Measurements from ENCODE around the gene ZDHHC22.

The ZDHHC22 gene

GRCh38 chr14:77139022-77139421 lies 2.6 kb downstream of the ZDHHC22 start:
- Histone ChIP-seq H3K27ac (no peak overlapping the region), H3K4me3 (ENCODE audit: low read depth, low read length) (no peak overlapping the region), H3K27me3 (replicated peaks) (peaks cover 53% of the 10 kb centered on the region), H3K36me3 (replicated peaks) (no peaks in the 10 kb centered on the region)
- in situ Hi-C loops (cut with HindIII; ENCODE audit: low pct_ligation_motif_present, low sequenced_read_pairs) = no loop called here
- no peak for TF ChIP-seq CTCF (IDR thresholded peaks at IDR 0.05; ENCODE audit: low read depth, low read length, missing control alignments)
- no peak for DNase-seq

GRCh38 chr14:77133720-77134338 lies 7.8 kb downstream of the ZDHHC22 start:
- DNase-seq = peak; percentile 60
- Histone ChIP-seq H3K4me3 (ENCODE audit: low read depth, low read length) (no peak overlapping the region), H3K27me3 (replicated peaks) (peaks cover 13% of the 10 kb centered on the region), H3K27ac (no peak overlapping the region), H3K36me3 (replicated peaks) (no peaks in the 10 kb centered on the region)
- no peak for TF ChIP-seq CTCF (IDR thresholded peaks at IDR 0.05; ENCODE audit: low read depth, low read length, missing control alignments)
- in situ Hi-C loops (cut with HindIII; ENCODE audit: low pct_ligation_motif_present, low sequenced_read_pairs) = no loop called here

- DNase-seq = no peak
- in situ Hi-C loops (cut with HindIII; ENCODE audit: low pct_ligation_motif_present, low sequenced_read_pairs) = no loop called here
- no peak for TF ChIP-seq CTCF (IDR thresholded peaks at IDR 0.05; ENCODE audit: low read depth, low read length, missing control alignments)
- Histone ChIP-seq H3K27me3 (replicated peaks) (peaks cover 12% of the 10 kb centered on the region), H3K36me3 (replicated peaks) (no peaks in the 10 kb centered on the region), H3K4me3 (ENCODE audit: low read depth, low read length) (no peak overlapping the region), H3K27ac (no peak overlapping the region)
Observed at GRCh38 chr14:77131871-77132486, 9.6 kb downstream of the ZDHHC22 start.

GRCh38 chr14:77131206-77131605 lies 10.4 kb downstream of the ZDHHC22 start:
- H3K27me3 ChIP-seq (replicated peaks) = peaks cover 18% of the 10 kb centered on the region
- no peak overlapping the region for H3K27ac ChIP-seq
- no peak for DNase-seq
- TF ChIP-seq CTCF (IDR thresholded peaks at IDR 0.05; ENCODE audit: low read depth, low read length, missing control alignments) = no peak
- in situ Hi-C loops (cut with HindIII; ENCODE audit: low pct_ligation_motif_present, low sequenced_read_pairs) = no loop called here
- no peak overlapping the region for H3K4me3 ChIP-seq (ENCODE audit: low read depth, low read length)
- H3K36me3 ChIP-seq (replicated peaks) = no peaks in the 10 kb centered on the region

GRCh38 chr14:77130386-77130785 lies 11.2 kb downstream of the ZDHHC22 start:
- in situ Hi-C loops (cut with HindIII; ENCODE audit: low pct_ligation_motif_present, low sequenced_read_pairs) = no loop called here
- Histone ChIP-seq H3K36me3 (replicated peaks) (no peaks in the 10 kb centered on the region), H3K27ac (no peak overlapping the region), H3K27me3 (replicated peaks) (peaks cover 26% of the 10 kb centered on the region), H3K4me3 (ENCODE audit: low read depth, low read length) (no peak overlapping the region)
- no peak for DNase-seq
- no peak for TF ChIP-seq CTCF (IDR thresholded peaks at IDR 0.05; ENCODE audit: low read depth, low read length, missing control alignments)

All from brain microvascular endothelial cell (primary cell).